Measurements from ENCODE around the gene KMT2B.

DNA sequence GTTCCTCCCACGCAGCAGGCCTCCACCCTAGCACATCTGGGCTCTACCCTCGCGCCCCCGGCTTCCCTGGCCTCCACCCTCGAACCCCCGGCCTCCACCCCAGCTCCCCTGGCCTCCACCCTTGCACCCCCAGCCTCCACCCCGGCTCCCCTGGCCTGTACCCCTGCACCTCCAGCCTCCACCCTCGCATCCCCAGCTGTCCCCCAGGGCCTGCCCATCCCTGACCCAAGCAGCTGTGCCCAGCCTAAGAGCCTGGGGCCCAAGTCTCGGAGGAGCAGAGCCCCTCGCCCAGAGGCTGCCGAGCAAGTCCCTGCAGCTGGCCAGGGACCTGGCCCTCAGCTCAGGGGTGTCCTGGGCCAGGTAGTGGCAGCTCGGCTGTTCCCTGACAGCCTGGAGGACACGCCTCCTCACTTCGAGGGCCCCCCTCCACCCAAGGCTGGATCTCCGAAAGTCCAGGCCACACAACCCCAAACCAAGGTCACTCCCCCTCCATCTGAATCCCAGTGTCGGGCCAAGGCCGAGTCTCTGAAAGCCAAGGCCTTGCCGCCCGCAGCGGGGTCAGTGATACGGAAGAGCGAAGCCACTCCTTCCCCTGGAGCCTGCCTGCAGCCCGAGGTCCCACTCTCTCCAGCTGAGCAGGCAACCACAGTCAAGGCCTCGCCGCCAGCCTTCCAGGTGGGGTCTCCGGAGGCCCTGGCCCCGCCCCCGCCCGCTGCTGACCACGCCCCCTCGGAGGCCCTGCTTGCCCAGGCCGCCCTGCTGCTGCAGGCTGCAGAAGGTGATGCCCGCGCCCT, 49.7 kb downstream of the KMT2B start:
- TF ChIP-seq EZH2 (IDR thresholded peaks at IDR 0.05) (no peak), POLR2AphosphoS5 (IDR thresholded peaks at IDR 0.05; ENCODE audit: borderline replicate concordance, low read depth, low read length) (no peak)

Data from SK-N-MC (cell line).